GM18951 (cell line): ENCODE results near the gene RALGAPB.

Source experiments
- POLR2A ChIP-seq: IDR thresholded peaks from 4 replicates; pipeline ENCODE4 v1.6.1; 2011; ENCODE audit warnings: mild to moderate bottlenecking; ENCODE audit not compliant: insufficient read length, insufficient read depth; ENCODE audit errors: extremely low read depth
- in situ Hi-C: fragments of 300-500 bp; cut with MboI; formaldehyde crosslinking; loops from one replicate; pipeline ENCODE4 v1.12.0; 2022; ENCODE audit warnings: low sequenced_read_pairs, mixed read lengths, inconsistent platforms; ENCODE audit not compliant: unreplicated experiment

The RALGAPB gene

DNA sequence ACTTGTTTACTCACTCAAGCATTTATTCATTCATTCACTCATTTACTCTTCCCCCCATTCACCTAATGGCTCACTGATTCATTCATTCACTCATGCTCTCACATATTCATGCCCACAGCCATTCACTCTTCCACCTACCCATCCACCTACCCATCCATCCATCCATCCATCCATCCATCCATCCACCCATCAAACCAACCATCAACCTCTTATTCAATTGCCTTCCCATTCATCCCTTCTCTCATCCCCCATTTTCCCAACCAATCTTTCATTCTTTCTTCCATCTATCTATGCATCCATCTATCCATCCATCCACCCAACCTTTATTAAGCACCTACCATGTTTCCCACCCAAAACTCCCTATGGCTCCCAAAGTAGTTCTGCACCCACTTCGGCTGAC is 127.4 kb downstream of the RALGAPB start:
- in situ Hi-C loops = no loop called here
- TF ChIP-seq POLR2A = no peak

DNA sequence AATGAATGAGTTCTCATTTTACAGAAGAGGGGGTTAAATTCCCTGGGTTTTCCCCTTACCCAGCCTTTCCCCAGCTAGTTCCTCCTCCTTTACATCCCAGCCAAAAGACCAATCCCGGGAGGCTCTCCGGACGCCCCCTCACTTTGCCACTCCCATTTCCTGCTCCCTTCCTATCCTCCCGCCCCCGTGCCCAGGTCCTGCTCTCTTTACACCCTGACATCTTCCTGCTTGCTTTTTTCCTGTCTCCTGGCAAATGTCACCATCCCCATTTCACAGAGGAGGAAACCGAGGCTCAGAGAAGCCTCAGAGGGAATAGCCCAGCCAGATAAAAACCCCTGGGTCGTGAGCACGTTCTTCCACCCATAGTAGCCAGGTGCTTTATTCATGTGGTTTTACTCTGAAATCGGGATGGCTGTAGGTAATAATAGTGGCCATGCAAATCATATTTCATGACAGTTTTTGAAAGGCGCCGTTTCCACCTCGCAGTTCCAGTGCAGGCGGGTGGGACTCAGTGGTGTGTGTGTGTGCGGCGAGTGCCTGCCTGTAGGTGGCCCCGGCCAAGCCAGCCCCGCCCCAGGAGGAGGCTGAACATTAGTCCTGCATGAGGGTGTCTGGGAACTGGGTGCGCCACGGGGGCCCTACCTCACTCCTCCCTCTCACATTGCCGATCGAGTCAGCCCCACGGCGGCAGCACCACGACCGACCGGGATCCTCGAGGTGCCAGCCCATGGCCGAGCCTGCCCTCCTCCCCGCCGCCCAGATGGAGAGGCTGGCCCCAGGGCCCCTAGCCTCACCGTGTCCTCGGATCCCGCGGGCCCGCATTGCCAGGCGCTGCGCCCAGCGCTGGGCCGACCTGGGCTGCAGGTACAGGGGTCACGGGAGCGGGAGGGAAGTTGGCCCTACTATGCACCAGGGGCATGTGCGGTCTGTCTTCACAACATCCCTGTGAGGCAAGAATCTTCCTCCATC is 128.9 kb downstream of the RALGAPB start, which contains the start of gene ARHGAP40:
TSS of gene ARHGAP40 (plus strand) at position 594 of the 969 bp plus-strand sequence.
- in situ Hi-C loops = no loop called here
- no peak for TF ChIP-seq POLR2A

DNA sequence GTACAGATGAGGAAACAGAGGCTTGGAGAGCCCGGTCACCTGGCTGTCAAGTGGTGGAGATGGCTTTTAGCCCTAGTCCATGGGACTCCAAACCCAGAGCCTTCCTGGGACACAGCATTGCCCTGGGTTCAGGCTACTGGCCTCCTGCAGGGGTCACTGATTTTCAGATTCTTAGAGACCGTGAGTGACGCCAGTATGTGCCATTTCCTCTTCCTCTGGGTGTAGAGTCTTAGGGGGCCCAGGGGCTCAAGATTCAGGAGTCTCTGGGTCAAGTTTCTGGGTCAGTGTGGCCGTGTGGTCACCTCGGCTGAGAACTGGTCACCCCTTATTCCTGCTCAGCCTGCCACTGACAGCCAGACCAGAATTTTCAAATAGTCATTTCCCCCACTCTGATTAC is 129.5 kb downstream of the RALGAPB start:
- in situ Hi-C loops = no loop called here

DNA sequence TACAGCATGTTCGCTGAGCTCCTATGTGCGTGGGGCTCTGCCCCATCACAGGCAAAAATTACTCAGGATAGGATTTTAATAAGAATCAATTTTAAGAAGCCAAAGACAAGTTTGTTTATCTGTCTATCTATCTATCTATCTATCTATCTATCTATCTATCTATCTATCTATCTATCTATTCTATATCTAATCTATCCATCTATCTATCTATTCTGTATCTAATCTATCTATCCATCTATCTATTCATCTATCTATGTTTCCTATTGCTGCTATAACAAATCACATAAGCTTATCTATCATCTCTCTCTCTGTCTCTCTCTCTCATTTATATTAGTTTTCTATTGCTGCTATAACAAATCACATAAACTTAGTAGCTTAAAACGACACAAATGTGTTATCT is 130.6 kb downstream of the RALGAPB start:
- no peak for TF ChIP-seq POLR2A
- in situ Hi-C loops = no loop called here

More for the DNA sequence above, 129.5 kb downstream of the RALGAPB start:
- TF ChIP-seq POLR2A = no peak

DNA sequence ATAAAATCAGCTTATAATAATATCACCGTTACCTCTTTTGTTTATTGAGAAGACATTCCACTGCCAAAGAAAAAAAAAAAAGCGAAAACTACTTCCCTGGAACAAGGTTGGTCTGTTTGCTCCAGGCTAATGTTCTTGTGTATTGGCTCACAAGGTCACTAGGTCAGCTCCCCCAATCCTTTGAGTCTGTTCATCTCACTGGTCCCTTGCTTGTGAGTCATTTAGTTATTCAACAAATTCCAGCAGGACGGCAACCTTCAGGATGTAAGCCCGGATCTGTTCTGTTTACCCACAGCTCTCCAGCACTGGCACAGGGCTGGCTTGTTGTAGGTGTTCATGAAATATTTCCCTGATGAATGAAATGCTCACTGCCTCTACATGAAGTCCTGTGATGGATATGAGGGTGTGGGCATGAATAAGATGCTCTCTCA is 132.2 kb downstream of the RALGAPB start:
- in situ Hi-C loops = no loop called here
- no peak for TF ChIP-seq POLR2A

DNA sequence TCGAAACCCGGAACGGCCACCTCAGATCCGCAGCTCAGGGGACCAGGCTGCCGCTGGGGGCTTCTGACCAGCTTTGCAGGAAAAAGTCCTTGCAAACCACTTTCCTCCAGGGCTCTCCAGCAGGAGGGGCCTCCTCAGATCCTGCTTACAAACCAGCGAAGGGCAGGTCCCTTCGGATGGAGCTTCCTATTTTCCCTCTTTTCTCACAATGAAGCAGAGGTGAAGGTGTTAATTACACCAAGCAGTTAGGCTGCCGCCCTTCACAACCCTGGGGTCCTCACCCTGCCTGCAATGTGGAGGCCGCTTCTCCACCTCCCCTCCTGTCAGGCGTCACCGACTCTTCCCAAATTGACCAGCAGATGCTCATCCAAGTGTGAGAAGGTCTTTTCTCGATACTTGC is 134.7 kb downstream of the RALGAPB start:
- in situ Hi-C loops = no loop called here
- no peak for TF ChIP-seq POLR2A

DNA sequence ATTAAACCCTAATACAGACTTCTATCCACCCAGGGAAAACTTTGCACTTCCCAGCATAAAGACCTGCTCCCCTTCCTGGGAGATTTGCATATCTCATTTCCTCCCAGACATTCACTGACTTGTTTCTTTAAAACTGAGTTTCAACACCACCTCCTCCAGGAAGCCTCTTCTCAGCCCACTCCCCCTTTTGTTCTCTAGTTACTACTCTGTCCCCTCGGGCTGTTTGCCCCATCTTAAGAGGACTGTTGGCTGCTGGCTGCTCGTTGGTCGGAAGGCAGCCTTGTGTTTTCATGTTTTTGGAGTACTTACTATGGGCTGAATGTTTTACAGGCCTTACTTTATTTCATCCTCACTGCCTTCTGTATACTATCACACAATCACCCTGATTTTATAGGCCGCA is 135.5 kb downstream of the RALGAPB start:
- in situ Hi-C loops = no loop called here
- TF ChIP-seq POLR2A = no peak

DNA sequence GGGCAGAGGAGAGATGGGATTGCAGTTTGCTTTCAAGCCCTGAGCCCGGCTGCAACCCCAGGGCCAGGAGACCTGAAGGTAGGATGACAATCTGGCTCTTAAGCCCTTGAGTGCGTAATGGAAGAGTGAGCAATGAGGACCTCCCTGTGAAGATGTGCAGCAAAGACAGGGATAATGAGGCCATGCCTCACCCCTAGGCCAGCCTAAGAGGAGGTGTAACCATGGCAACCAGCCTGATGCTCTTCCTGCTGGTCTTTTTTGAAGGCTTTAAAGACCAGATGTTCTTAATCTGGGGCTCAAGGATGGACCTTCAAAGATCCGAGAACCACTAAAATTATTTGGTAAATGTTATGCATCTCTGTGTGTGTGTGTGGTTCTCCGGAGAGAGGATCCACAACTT is 137.2 kb downstream of the RALGAPB start:
- in situ Hi-C loops = no loop called here
- no peak for TF ChIP-seq POLR2A

DNA sequence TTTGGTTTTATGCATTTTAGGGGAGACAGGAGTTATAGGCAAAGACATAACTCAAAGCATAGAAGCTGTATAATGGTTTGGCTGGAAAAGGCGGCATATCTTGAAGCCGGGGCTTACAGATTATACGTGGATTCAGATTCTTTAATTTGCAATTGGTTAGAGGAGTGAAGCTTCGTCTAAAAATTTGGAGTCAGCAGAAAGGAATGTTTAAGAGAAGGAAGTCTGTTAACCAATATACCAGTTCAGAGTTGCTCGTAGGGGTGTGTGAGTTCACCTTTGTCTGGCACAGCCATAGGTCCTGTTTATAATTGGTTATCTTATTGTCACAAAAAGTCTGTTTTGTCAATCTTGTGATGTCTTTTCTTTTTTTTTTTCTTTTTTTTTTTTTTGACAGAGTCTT is 137.9 kb downstream of the RALGAPB start:
- TF ChIP-seq POLR2A = no peak
- in situ Hi-C loops = no loop called here

DNA sequence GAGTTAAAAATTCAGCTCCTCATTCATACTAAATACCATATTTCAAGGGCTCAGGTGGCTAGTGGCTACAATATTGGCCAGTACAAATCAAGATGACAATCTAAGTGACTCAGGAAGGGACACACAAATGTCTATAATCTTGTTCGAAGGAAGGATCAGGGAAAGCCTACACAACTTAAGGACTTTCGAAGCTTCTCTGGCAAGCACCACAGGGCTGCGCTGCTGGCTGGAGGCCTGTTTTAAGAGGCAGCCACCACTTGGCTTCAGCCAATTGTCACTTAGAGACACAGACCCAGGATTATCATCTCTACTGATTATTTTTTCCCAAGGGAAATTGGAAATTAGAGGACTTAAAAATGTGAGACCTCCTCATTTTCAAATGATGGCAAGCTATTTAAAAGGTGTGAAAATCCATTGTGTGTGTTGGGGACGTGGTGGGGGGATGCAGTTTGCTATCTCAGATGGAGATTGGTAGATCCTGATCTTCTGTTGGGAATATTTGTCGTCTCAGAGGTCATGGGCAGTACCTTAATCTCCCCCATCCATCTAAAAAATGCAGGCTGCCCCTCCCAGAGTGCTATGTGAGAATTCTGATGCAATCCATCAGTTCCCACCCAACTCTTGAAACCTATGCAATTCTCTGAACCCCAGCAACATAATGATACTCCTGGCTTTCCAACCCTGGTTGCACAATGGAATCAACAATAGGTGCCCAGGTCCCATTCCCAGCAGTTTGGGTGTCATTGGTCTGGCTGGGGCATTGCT is 140.3 kb downstream of the RALGAPB start:
- in situ Hi-C loops = no loop called here
- no peak for TF ChIP-seq POLR2A

DNA sequence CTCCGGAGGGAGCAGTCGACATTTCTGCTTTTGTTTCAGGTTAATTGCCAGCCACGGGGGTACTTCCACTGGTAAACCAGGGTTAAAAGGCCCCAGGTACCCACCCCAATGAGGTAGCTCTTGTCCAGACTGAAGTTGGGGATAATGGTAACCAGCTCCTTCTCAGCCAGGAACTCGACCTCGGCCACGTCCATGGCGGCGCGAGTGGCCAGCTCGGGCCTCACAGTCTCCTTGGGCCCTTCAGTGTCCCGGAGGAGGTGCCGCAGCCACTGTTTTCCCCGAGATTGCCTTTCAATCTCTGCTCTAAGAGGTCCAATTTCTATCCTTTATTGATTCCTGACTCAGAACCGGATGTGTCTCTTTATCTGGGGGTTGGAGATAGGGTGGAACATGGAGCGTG is 142.6 kb downstream of the RALGAPB start:
- TF ChIP-seq POLR2A = no peak
- in situ Hi-C loops = no loop called here

DNA sequence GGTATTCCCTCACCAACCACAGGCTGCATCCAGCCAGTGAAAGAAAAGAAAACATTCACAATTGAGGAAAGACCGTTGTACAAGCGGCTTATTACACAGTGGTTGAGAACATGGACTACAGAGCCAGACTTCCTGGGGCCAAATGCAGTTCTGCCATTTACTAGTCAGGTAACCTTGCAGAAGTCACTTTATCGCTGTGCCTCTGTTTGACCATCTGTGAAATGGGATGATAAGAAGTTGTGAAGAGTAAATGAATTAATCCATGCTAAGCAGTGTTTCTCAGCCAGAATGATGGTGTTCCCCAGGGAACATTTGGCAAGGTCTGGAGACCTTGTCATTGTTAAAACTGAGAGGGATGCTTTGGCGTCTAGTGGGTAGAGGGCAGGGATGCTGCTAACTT is 143.8 kb downstream of the RALGAPB start:
- in situ Hi-C loops = no loop called here
- no peak for TF ChIP-seq POLR2A

DNA sequence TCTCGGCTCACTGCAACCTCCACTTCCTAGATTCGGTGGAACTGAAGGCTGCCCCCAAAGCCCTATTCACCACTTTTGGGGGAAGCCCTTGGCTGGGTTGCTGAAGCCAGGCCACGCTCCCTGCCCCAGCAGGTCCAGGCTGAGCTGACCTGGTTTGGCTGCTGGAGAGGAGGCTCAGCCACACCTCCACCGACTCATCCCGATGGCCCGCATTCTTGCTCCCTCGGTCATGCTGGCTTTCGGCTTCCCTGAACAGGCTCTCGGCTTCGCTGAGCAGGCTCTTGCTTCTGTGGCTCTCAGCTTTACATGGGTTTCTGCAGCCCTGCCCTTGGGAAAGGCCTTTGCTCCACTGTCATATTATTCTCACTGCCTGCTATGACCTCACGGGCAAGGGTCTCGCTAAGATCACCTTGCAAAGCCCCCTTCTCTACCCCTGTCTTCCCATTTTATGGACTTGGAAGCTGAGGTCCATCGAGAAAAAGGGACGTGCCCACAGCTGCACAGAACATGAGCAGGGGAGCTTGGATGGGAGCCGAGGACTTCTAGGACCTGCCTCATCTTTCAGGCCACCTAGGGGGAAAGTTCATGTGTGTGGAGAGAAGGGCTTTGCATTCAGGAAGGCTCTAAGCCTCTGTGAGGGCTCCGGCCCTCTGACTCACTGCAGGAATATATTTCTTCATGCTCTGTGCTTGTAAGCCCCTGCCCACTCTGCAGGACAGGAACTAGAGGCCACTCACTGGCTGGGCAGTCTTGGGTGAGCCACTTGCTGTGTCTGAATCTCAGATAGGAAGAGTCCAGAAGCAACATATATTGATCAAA is 144.6 kb downstream of the RALGAPB start:
- in situ Hi-C loops = no loop called here
- no peak for TF ChIP-seq POLR2A
